Panc1 (cell line): ENCODE data around the gene CDH26. TPM values are rescaled to one million over a fixed set of nuclear protein-coding genes. Genes with fewer than 3 reads are reported as not detected.

ENCODE experiments used
- ATAC-seq: fragments of 200-7000 bp; cut with Tn5 transposase; 2 replicates; pipeline ENCODE4 v1.9.1; 2020; ENCODE audit warnings: mild to moderate bottlenecking, moderate library complexity
- BruUV-seq: library from RNA; stranded (reverse); fragments of 400-500 nt; replicated peaks from 2 replicates; lab custom pipeline; 2021; lab: Mats Ljungman, UMichigan
- CTCF ChIA-PET: fragments of 300-600 bp; sonication (Branson Sonifier 250); formaldehyde crosslinking; loops from one replicate; lab custom pipeline; 2022; ENCODE audit warnings: antibody characterized with exemption; lab: Charles Lee
- POLR2A ChIA-PET: fragments of 300-600 bp; sonication (Branson Sonifier 250); formaldehyde crosslinking; loops from one replicate; lab custom pipeline; 2022; ENCODE audit warnings: antibody characterized with exemption; lab: Charles Lee
- DNase-seq: peaks from one replicate; pipeline ENCODE4 v3.0.0-alpha.2; 2010; ENCODE audit warnings: low read depth, low spot score
- H3K27ac ChIP-seq: 2 replicates; pipeline ENCODE4 v1.5.1; 2011; ENCODE audit warnings: mild to moderate bottlenecking, low read length, inconsistent platforms
- H3K27me3 ChIP-seq: fragments of 200-500 bp; sonication (Bioruptor generic); 2 replicates; pipeline ENCODE4 v1.6.0; 2014; ENCODE audit warnings: low read length, inconsistent platforms; ENCODE audit not compliant: control insufficient read depth, insufficient read depth
- H3K36me3 ChIP-seq: fragments of 200-500 bp; sonication (Bioruptor generic); 2 replicates; pipeline ENCODE4 v1.5.1; 2014; ENCODE audit warnings: inconsistent platforms, mild to moderate bottlenecking, low read length, moderate library complexity; ENCODE audit not compliant: control insufficient read depth, insufficient read depth
- H3K4me1 ChIP-seq: 2 replicates; pipeline ENCODE4 v1.5.1; 2011; ENCODE audit warnings: inconsistent platforms, mild to moderate bottlenecking, low read length, moderate library complexity; ENCODE audit not compliant: control insufficient read depth, insufficient read depth
- H3K4me3 ChIP-seq, 2 experiments: 2 replicates each; pipeline ENCODE4 v1.5.1; 2011 to 2012; ENCODE audit warnings: low read depth in 2 of 2, low read length in 2 of 2, mild to moderate bottlenecking in 2 of 2, inconsistent platforms in 1 of 2, moderate library complexity in 1 of 2
- H3K9me3 ChIP-seq: fragments of 200-500 bp; sonication (Bioruptor generic); 2 replicates; pipeline ENCODE4 v1.5.1; 2014; ENCODE audit warnings: low read depth, mild to moderate bottlenecking, inconsistent platforms, low read length, moderate library complexity; ENCODE audit not compliant: control insufficient read depth, insufficient read depth
- POLR2AphosphoS5 ChIP-seq: IDR thresholded peaks from 2 replicates; pipeline ENCODE4 v1.6.1; 2012; ENCODE audit warnings: mild to moderate bottlenecking, low read depth, low read length, moderate library complexity
- REST ChIP-seq, 2 experiments: IDR thresholded peaks; 2 replicates each; pipeline ENCODE4 v1.6.1; 2011 to 2012; ENCODE audit warnings: low read depth in 2 of 2, control low read depth in 1 of 2, low read length in 1 of 2, mild to moderate bottlenecking in 1 of 2, moderate library complexity in 1 of 2; ENCODE audit not compliant: insufficient read depth in 1 of 2
- SIN3A ChIP-seq: IDR thresholded peaks from 2 replicates; pipeline ENCODE4 v1.6.1; 2012; ENCODE audit warnings: low read depth, mild to moderate bottlenecking, low read length, moderate library complexity, borderline replicate concordance; ENCODE audit not compliant: insufficient read depth
- TCF7L2 ChIP-seq: IDR thresholded peaks from 2 replicates; pipeline ENCODE4 v1.6.1; 2011; ENCODE audit warnings: mild to moderate bottlenecking, low read depth, low read length, inconsistent platforms
- in situ Hi-C: cut with HindIII; loops from 2 replicates; pipeline ENCODE4 v1.10.0; 2016; ENCODE audit warnings: low sequenced_read_pairs, low pct_unique_long_range_greater_than_20kb
- intact Hi-C: fragments of 100-400 bp; cut with micrococcal nuclease; formaldehyde crosslinking; loops from one replicate; pipeline ENCODE4 v1.10.0; 2022; ENCODE audit not compliant: unreplicated experiment
- total RNA-seq: library from RNA; stranded (reverse); gene quantifications from one replicate; pipeline ENCODE4 v1.2.1, GENCODE V29; 2021; ENCODE audit not compliant: unreplicated experiment
- TF ChIP-seq, protein P1 (sequence below): fragments of 450-650 bp; IDR thresholded peaks from 2 replicates; pipeline ENCODE4 v1.5.1; 2017; ENCODE audit warnings: mild to moderate bottlenecking

Gene CDH26
- total RNA-seq, 1 experiment from 2014 or later, result 0.46 TPM

DNA sequence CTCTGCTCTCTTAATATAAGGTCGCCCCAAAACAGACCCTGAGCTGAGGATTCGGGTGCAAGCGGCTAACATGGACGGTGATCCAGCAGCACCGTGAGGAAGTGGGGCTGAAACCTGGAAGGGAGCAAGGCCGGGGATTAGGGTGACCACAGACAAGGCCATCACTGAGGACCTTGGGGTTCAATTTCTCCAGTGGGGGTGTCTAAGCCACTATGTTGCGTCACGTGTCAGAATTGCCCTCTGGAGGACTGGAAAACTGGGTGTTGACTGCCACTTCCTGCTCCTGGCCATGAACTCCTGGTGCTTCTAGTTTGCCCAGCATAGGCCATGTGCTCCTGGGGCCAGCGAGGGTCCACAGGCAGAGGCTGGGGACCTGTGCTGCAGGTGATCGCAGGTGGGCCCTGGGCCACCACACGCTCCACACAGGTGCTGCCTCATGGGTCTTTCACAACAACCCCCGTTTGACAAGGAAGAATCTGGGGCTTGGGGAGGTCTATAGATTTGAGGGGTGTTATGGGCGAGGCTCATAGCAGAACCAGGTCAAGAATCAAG is 101.9 kb downstream of the CDH26 start:
- BruUV-seq, result no TSS peak
- ChIA-PET CTCF (no interaction called here), POLR2A (interaction anchor here (0.6 kb wide), 1 partner anchor 686 kb away, joined by 3 read pairs; no protein-coding TSS in a partner anchor)
- no peak for TF ChIP-seq SIN3A
- TF ChIP-seq POLR2AphosphoS5, result no peak
- TF ChIP-seq, protein P1, sequence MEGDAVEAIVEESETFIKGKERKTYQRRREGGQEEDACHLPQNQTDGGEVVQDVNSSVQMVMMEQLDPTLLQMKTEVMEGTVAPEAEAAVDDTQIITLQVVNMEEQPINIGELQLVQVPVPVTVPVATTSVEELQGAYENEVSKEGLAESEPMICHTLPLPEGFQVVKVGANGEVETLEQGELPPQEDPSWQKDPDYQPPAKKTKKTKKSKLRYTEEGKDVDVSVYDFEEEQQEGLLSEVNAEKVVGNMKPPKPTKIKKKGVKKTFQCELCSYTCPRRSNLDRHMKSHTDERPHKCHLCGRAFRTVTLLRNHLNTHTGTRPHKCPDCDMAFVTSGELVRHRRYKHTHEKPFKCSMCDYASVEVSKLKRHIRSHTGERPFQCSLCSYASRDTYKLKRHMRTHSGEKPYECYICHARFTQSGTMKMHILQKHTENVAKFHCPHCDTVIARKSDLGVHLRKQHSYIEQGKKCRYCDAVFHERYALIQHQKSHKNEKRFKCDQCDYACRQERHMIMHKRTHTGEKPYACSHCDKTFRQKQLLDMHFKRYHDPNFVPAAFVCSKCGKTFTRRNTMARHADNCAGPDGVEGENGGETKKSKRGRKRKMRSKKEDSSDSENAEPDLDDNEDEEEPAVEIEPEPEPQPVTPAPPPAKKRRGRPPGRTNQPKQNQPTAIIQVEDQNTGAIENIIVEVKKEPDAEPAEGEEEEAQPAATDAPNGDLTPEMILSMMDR, result no peak
- no peak for TF ChIP-seq TCF7L2
- TF ChIP-seq REST (IDR thresholded peaks at IDR 0.05; ENCODE audit: insufficient read depth in 1 of 2, low read depth in 2 of 2, low read length in 1 of 2), result no peak
- in situ Hi-C loops, result no loop called here
- H3K27me3 ChIP-seq, result no peaks in the 10 kb centered on the region; the same call in 1 of the 2 replicates
- DNase-seq, result no peak
- no peak overlapping the region for H3K27ac ChIP-seq
- no peaks in the 10 kb centered on the region for H3K9me3 ChIP-seq
- no peak for ATAC-seq
- no peaks in the 10 kb centered on the region for H3K4me1 ChIP-seq
- no peak overlapping the region for H3K4me3 ChIP-seq
- intact Hi-C loops, result no loop called here
- no peaks in the 10 kb centered on the region for H3K36me3 ChIP-seq

DNA sequence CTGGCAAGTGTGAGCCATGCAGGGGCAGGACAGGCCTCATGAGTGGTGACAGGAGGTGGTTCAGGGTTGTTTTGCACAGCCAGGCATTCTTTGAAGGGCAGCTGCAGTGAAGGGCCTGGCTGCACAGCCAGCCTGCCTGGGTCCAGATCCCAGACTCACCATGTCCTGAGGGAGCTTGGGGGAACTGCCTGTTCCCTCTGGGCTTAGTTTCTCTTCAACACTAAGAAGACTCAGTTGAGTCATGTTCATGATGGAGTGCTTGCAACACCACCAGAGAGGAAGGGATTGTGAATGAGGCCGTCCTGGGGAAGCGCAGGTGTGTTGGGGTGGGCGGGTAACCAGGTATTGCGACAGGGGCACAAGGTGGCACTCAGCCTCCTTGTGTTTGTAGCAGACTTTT is 102.4 kb downstream of the CDH26 start:
- Histone ChIP-seq H3K9me3 (no peaks in the 10 kb centered on the region), H3K27me3 (no peaks in the 10 kb centered on the region; the same call in 1 of the 2 replicates), H3K4me1 (no peaks in the 10 kb centered on the region), H3K27ac (no peak overlapping the region), H3K36me3 (no peaks in the 10 kb centered on the region), H3K4me3 (no peak overlapping the region)
- CTCF ChIA-PET, result no interaction called here
- in situ Hi-C loops, result no loop called here
- ATAC-seq, result no peak
- intact Hi-C loops, result no loop called here
- TF ChIP-seq REST (IDR thresholded peaks at IDR 0.05; ENCODE audit: insufficient read depth in 1 of 2, low read depth in 2 of 2, low read length in 1 of 2), result no peak
- no TSS peak for BruUV-seq
- no peak for DNase-seq
- POLR2A ChIA-PET, result interaction anchor here (0.6 kb wide), 1 partner anchor 629 kb away, joined by 7 read pairs; no protein-coding TSS in a partner anchor
